OCI-LY1 (cell line): Measurements from ENCODE around the gene FCHSD1.

Source experiments
- H2AFZ ChIP-seq: fragments of 200-600 bp; sonication (generic), shearing (Covaris generic); 2 replicates; pipeline ENCODE4 v1.6.0; 2014; ENCODE audit warnings: antibody characterized with exemption, mild to moderate bottlenecking, low read length
- H3F3A ChIP-seq: fragments of 200-600 bp; sonication (generic), shearing (Covaris generic); 2 replicates; pipeline ENCODE4 v1.6.0; 2014; ENCODE audit warnings: mild to moderate bottlenecking, antibody characterized with exemption, low read length, moderate library complexity; ENCODE audit not compliant: insufficient read depth
- H3K27ac ChIP-seq: fragments of 200-600 bp; sonication (generic); 2 replicates; pipeline ENCODE4 v1.5.1; 2014; ENCODE audit warnings: low read length, mixed run types, mild to moderate bottlenecking, low read depth; ENCODE audit not compliant: poor library complexity, severe bottlenecking
- H3K27me3 ChIP-seq: fragments of 200-600 bp; sonication (generic); 2 replicates; pipeline ENCODE4 v1.6.0; 2014; ENCODE audit warnings: antibody characterized with exemption, mild to moderate bottlenecking, low read length, moderate library complexity; ENCODE audit not compliant: insufficient read depth
- H3K36me3 ChIP-seq: fragments of 200-600 bp; sonication (generic); 2 replicates; pipeline ENCODE4 v1.6.1; 2014; ENCODE audit warnings: mild to moderate bottlenecking, antibody characterized with exemption, low read length, moderate library complexity, mixed read lengths; ENCODE audit not compliant: insufficient read depth
- H3K4me1 ChIP-seq: fragments of 200-600 bp; sonication (generic); 2 replicates; pipeline ENCODE4 v1.5.1; 2014; ENCODE audit warnings: mild to moderate bottlenecking, low read length, moderate library complexity; ENCODE audit not compliant: insufficient read depth, severe bottlenecking
- H3K4me2 ChIP-seq: fragments of 200-600 bp; sonication (generic), shearing (Covaris generic); 2 replicates; pipeline ENCODE4 v1.6.1; 2014; ENCODE audit warnings: low read length
- H3K4me3 ChIP-seq: fragments of 200-600 bp; sonication (generic); 2 replicates; pipeline ENCODE4 v1.5.1; 2014; ENCODE audit warnings: low read length, low read depth, mild to moderate bottlenecking, mixed read lengths; ENCODE audit not compliant: poor library complexity, severe bottlenecking
- H3K79me2 ChIP-seq: fragments of 200-600 bp; shearing (Covaris generic); 2 replicates; pipeline ENCODE4 v1.6.1; 2016; ENCODE audit warnings: mixed run types, low read length, mixed read lengths; ENCODE audit not compliant: insufficient read depth
- H3K9ac ChIP-seq: fragments of 200-600 bp; sonication (generic), shearing (Covaris generic); 2 replicates; pipeline ENCODE4 v1.6.1; 2014; ENCODE audit warnings: mild to moderate bottlenecking, low read length, mixed read lengths
- H3K9me2 ChIP-seq: fragments of 200-600 bp; sonication (generic), shearing (Covaris generic); 2 replicates; pipeline ENCODE4 v1.6.1; 2014; ENCODE audit warnings: low read depth, mild to moderate bottlenecking, low read length, mixed read lengths
- H3K9me3 ChIP-seq: fragments of 200-600 bp; shearing (Covaris generic); 2 replicates; pipeline ENCODE4 v1.6.1; 2014; ENCODE audit warnings: low read length, mixed read lengths
- H4K20me1 ChIP-seq: fragments of 200-600 bp; sonication (generic), shearing (Covaris generic); 2 replicates; pipeline ENCODE4 v1.6.0; 2016; ENCODE audit warnings: mild to moderate bottlenecking, low read length; ENCODE audit not compliant: insufficient read depth
- EZH2 ChIP-seq: fragments of 200-600 bp; sonication (generic), shearing (Covaris generic); IDR thresholded peaks from 2 replicates; pipeline ENCODE4 v1.8.0; 2017; ENCODE audit warnings: borderline replicate concordance, mixed run types, mild to moderate bottlenecking, antibody characterized with exemption, low read length, moderate library complexity, mixed read lengths
- TF ChIP-seq, protein P1 (sequence below): fragments of 200-600 bp; sonication (generic), shearing (Covaris generic); IDR thresholded peaks from 2 replicates; pipeline ENCODE4 v1.5.1; 2017; ENCODE audit warnings: mild to moderate bottlenecking, antibody characterized with exemption, low read length, moderate library complexity, mixed read lengths

The FCHSD1 gene

DNA sequence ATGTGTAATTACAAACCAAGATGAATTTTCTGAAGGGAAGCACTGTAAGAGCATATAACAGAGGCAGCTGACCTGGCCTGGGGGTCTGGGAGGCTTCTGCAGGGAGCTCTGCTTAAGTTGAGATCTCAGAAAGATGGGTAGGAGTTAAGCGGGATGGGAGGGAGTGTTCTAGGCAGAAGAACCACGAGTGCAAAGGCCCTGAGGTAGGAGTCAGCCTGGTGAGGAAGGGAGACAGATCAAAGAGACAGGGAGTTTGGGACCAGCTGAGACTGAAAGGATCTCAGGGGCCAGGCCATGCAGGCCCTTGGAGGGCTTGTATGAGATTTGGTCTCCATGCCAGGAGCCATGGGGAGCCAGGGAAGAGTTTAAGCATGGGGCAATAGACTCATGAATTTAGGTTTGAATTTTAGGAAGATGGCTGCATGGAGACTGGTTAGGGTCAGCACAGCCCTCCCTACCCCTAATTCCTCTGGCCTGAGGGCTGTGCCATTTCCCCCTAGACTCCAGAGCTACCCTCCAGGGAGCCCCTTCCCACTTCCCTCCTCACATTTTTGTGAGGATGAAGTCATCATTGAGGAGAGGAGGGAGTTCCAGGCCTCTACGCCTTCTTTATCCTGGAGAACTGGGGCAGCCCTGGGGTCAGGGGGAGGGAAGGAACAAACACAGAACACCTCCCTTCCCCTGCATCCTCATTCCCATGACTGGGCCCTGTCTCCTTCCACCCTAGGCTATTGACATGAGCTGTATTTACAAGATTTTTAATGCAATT, 35.6 kb upstream of the FCHSD1 start:
- Histone ChIP-seq H3K36me3 (no peaks in the 10 kb centered on the region), H3K27ac (no peak overlapping the region), H2AFZ (no peak overlapping the region), H4K20me1 (no peaks in the 10 kb centered on the region), H3K9ac (no peak overlapping the region), H3K9me3 (no peaks in the 10 kb centered on the region), H3K4me2 (no peak overlapping the region), H3K4me3 (no peak overlapping the region), H3K79me2 (no peaks in the 10 kb centered on the region), H3F3A (no peaks in the 10 kb centered on the region), H3K27me3 (peaks cover 5% of the 10 kb centered on the region; the same call in 1 of the 2 replicates), H3K9me2 (no peaks in the 10 kb centered on the region), H3K4me1 (peaks cover 3% of the 10 kb centered on the region)
- TF ChIP-seq, protein P1, sequence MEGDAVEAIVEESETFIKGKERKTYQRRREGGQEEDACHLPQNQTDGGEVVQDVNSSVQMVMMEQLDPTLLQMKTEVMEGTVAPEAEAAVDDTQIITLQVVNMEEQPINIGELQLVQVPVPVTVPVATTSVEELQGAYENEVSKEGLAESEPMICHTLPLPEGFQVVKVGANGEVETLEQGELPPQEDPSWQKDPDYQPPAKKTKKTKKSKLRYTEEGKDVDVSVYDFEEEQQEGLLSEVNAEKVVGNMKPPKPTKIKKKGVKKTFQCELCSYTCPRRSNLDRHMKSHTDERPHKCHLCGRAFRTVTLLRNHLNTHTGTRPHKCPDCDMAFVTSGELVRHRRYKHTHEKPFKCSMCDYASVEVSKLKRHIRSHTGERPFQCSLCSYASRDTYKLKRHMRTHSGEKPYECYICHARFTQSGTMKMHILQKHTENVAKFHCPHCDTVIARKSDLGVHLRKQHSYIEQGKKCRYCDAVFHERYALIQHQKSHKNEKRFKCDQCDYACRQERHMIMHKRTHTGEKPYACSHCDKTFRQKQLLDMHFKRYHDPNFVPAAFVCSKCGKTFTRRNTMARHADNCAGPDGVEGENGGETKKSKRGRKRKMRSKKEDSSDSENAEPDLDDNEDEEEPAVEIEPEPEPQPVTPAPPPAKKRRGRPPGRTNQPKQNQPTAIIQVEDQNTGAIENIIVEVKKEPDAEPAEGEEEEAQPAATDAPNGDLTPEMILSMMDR: no peak
- TF ChIP-seq EZH2: no peak

DNA sequence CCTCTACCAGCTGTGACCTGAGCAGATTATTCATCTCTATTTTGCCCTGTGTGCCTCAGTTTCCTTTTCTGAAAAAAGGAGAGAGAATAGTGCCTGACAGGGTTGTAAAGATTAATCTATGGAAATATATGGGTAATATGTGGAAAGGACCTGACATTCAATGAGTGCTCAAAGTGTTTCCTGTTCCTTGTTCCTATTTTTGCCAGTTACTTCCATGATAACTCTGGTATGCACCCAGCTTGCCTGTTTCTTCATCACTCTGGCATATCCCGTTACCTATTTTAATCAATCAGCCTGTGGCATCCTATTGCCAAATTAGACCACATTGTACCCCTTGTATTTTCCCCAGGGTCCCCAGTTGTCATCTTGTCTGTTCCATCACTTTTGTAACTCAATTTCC, 34.4 kb upstream of the FCHSD1 start:
- no peak overlapping the region for H3K4me3 ChIP-seq

DNA sequence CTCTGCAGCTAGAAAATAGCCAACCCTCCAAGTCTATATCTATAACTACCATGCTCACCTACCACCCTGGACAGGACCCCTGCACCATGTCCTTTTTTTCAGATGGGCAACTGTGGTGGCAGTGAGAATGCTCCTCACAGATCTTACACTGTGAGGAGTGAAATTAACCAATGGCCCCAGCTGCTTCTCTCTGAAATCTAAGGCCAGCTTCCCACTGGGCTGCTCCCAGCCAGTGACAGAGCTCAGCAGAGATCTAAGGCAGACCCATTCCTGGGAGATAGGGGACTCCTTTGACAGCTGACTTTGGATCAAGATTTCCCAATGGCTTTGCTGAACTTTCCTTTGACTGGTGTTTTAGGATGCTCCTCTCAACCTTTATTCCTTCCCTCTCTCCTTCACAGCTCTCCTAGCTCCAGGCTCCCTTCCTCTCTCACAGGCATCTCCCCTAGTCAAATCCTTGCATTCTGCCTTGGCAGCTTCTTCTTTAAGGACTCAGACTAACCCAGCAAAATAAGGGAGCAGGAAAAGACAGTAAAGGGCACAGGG, 32.5 kb upstream of the FCHSD1 start:
- Histone ChIP-seq H4K20me1 (no peaks in the 10 kb centered on the region), H3K9me2 (no peaks in the 10 kb centered on the region), H3K9ac (no peak overlapping the region), H3K4me2 (no peak overlapping the region), H3K4me1 (no peaks in the 10 kb centered on the region), H3K27me3 (no peaks in the 10 kb centered on the region), H3F3A (no peaks in the 10 kb centered on the region), H3K4me3 (no peak overlapping the region), H3K79me2 (no peaks in the 10 kb centered on the region), H2AFZ (no peak overlapping the region), H3K36me3 (no peaks in the 10 kb centered on the region), H3K27ac (no peak overlapping the region), H3K9me3 (no peaks in the 10 kb centered on the region)
- TF ChIP-seq, protein P1: no peak
- TF ChIP-seq EZH2: no peak

More for the DNA sequence above, 34.4 kb upstream of the FCHSD1 start:
- no peaks in the 10 kb centered on the region for H3K79me2 ChIP-seq
- no peaks in the 10 kb centered on the region for H3K9me3 ChIP-seq
- no peaks in the 10 kb centered on the region for H3K36me3 ChIP-seq
- no peaks in the 10 kb centered on the region for H3K4me1 ChIP-seq
- no peaks in the 10 kb centered on the region for H3F3A ChIP-seq
- no peak overlapping the region for H3K4me2 ChIP-seq
- no peaks in the 10 kb centered on the region for H3K9me2 ChIP-seq
- no peaks in the 10 kb centered on the region for H3K27me3 ChIP-seq
- no peaks in the 10 kb centered on the region for H4K20me1 ChIP-seq
- H2AFZ ChIP-seq: no peak overlapping the region
- no peak for TF ChIP-seq EZH2
- TF ChIP-seq, protein P1: no peak
- H3K9ac ChIP-seq: no peak overlapping the region
- no peak overlapping the region for H3K27ac ChIP-seq
